ENCODE results near the gene CTSO.

GRCh38 chr4:155935389-155935986, 18.2 kb downstream of the CTSO start:
- TF ChIP-seq EGR1 (IDR thresholded peaks at IDR 0.05) (no peak), EP300 (IDR thresholded peaks at IDR 0.05; ENCODE audit: borderline replicate concordance) (no peak), YY1 (IDR thresholded peaks at IDR 0.05; ENCODE audit: low read depth) (no peak), RAD21 (IDR thresholded peaks at IDR 0.05; ENCODE audit: low read depth) (no peak), TEAD4 (IDR thresholded peaks at IDR 0.05) (no peak), MAX (IDR thresholded peaks at IDR 0.05) (no peak), TAF1 (IDR thresholded peaks at IDR 0.05; ENCODE audit: low read depth) (no peak), FOXM1 (IDR thresholded peaks at IDR 0.05; ENCODE audit: borderline replicate concordance, low read depth) (no peak), REST (IDR thresholded peaks at IDR 0.05; ENCODE audit: low read depth) (no peak), CEBPB (IDR thresholded peaks at IDR 0.05) (no peak), ZBTB7A (IDR thresholded peaks at IDR 0.05; ENCODE audit: low read depth) (no peak)
